ENCODE results near the gene PARN.
"Not testable (repeated sequence)": the region's sequence is repeated elsewhere in the genome, so short reads cannot be mapped to it uniquely, and the experiment has no call there.

The PARN gene

DNA sequence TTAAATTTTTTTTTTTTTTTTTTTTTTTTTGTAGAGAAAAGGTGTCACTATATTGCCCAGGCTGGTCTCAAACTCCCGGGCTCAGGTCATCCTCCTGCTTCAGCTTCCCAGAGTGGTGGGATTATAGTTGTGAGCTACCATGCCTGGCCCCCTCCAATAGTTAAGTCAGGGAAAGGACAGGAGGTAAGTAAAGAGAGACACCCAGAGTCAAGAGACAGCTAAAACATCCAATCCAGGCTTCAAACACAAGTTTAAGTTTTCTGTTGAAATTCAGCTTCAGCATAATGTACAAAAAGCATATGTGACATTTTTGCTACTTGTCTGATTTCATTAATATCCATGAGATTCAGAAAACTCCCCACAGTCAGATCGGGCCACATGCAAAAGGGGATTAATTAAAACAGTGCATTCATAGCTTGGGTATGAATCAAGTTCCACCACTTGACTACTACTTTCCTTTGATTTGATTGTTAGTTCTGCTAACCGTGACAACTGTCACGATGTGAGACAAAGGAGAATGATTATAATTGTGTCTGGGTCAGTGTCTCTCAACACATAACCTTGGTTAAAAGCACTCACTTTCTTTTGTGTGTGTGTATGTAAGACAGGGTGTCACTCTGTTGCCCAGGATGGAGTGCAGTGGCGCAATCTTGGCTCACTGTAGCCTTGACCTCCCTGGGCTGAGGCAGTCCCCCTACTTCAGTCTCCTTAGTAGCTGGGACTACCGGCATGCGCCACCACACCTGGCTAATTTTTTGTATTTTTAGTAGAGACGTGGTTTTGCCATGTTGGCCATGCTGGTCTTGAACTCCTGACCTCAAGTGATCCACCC is 184.9 kb downstream of the PARN start:
- H3K27ac ChIP-seq = no peak overlapping the region
- no peak for TF ChIP-seq CTCF (conservative IDR thresholded peaks at IDR 0.05)

- H3K27ac ChIP-seq = not testable (repeated sequence)
Measured at GRCh38 chr16:14441533-14441932, 188.5 kb downstream of the PARN start.

DNA sequence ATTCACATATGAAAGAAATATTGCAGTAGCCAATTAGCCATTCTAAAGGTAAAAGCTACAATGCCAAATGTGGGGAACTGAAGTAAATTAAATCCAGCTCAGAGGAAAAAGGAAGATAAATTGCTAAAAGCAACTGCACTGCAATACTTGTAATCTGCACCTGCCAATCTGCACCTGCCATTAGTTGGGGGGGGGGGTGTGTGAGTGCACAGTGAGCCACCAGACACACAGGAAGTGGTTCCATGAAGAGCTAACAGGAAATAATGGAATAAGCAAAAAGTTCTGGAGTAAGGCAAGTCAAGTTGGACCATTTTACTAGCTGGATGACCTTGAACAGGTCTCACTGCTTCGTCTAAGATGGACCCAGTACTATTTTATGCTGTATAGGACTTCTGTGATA is 191.8 kb downstream of the PARN start:
- TF ChIP-seq CTCF (conservative IDR thresholded peaks at IDR 0.05) = no peak
- no peak overlapping the region for H3K27ac ChIP-seq

- H3K27ac ChIP-seq = no peak overlapping the region
- no peak for TF ChIP-seq CTCF (conservative IDR thresholded peaks at IDR 0.05)
Measured at GRCh38 chr16:14437426-14437825, 192.6 kb downstream of the PARN start.

DNA sequence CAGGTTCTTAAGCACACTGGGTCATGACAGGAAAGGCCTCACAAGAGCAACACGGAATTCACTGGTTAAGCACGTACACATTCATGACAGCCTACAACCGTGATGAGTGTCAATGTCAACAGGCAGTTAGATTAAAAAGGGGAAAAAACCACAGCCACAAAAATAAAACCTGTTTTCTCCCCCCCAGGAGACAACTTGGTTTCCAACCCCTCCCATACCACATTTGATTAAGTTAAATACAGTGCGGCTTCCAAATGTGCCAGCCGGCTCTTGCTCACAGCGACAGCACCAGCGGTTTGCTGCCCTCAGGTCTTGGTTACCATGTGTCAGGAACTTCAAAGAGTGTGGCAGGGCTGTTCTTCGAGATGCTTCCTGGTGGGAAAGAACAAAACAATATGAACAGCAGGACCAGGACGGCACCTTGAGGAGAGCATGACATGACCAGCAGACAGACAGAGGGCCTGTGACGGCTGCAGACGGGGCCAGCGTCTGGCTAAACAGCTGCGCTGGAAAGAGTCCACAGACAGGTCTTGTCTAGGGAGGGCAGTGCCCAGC is 193.6 kb downstream of the PARN start:
- H3K27ac ChIP-seq = no peak overlapping the region
- TF ChIP-seq CTCF (conservative IDR thresholded peaks at IDR 0.05) = no peak

DNA sequence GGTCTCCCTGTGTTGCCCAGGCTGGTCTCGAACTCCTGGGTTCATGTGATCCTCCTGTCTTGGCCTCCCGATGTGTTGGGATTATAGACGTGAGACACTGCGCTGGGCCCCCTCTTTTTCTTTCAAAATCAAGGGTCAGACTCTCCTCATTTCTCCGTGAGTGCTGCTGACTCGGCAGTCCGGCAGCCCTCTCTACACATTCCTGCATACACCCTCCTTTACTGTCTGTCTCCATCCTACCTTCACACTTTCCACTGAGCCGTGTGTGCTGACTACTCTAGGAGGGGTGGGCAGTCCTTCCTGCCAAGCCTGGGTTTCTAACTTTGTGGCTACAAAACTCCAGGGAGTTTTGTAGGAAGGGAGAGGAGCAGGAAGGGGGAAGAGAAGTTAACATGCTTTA is 195.2 kb downstream of the PARN start:
- TF ChIP-seq CTCF (conservative IDR thresholded peaks at IDR 0.05) = no peak
- H3K27ac ChIP-seq = no peak overlapping the region

GRCh38 chr16:14428971-14429637 is 201.0 kb downstream of the PARN start:
- not testable (repeated sequence) for H3K27ac ChIP-seq

DNA sequence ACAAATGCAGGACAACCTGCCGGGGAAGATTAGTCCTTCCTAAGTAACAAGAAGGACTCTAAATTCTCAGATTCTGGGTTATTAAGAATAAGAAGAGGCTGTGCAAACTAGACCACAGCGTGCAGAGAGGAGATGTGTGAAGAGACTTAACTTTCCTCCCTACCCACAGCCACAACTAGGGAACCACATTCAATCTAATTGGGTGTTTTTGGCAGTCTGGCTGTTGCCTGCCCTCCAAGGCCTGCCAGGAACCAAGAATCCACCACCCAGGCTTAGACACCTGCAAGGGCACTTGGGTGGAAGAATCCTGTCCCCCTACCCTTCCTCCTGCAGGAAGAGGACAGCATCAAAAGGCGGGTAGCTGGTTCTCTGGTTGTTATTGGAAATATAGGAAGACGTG is 202.0 kb downstream of the PARN start:
- TF ChIP-seq CTCF (conservative IDR thresholded peaks at IDR 0.05) = no peak
- H3K27ac ChIP-seq = no peak overlapping the region
